ENCODE results near the gene MPG. TPM values are rescaled to one million over a fixed set of nuclear protein-coding genes. Genes with fewer than 3 reads are reported as not detected.

Gene MPG
- total RNA-seq, 2 donors from 2014 or later, result 24.3 to 27.4 TPM

GRCh38 chr16:75580-76501, 2.2 kb upstream of the MPG start:
- H3K36me3 Mint-ChIP-seq (ENCODE audit: low read depth), result peaks cover 3% of the 10 kb centered on the region
- H3K9me3 ChIP-seq (ENCODE audit: control insufficient read depth, low read length, poor library complexity, severe bottlenecking), result no peaks in the 10 kb centered on the region
- peak overlapping the region; percentile 33 for H3K4me3 Mint-ChIP-seq
- peaks cover 25% of the 10 kb centered on the region for H3K27me3 Mint-ChIP-seq
- no peak for ATAC-seq
- peaks cover 23% of the 10 kb centered on the region for H3K4me1 Mint-ChIP-seq
- peak overlapping the region; percentile 19 for H3K27ac Mint-ChIP-seq
- DNase-seq, result no peak

- Mint-ChIP-seq H3K4me3 (peak overlapping the region; percentile 89), H3K36me3 (ENCODE audit: low read depth) (peaks cover 3% of the 10 kb centered on the region), H3K27me3 (peaks cover 19% of the 10 kb centered on the region), H3K27ac (peak overlapping the region; percentile 19), H3K4me1 (peaks cover 25% of the 10 kb centered on the region)
- no peaks in the 10 kb centered on the region for H3K9me3 ChIP-seq (ENCODE audit: control insufficient read depth, low read length, poor library complexity, severe bottlenecking)
- ATAC-seq (no peak), DNase-seq (no peak)
Measured at GRCh38 chr16:76535-77272, 1.3 kb upstream of the MPG start.

- ATAC-seq, result peak; percentile 14
- Mint-ChIP-seq H3K4me1 (peaks cover 25% of the 10 kb centered on the region), H3K4me3 (peak overlapping the region; percentile 89), H3K36me3 (ENCODE audit: low read depth) (peaks cover 3% of the 10 kb centered on the region), H3K27me3 (peaks cover 19% of the 10 kb centered on the region), H3K27ac (no peak overlapping the region)
- DNase-seq, result no peak
- no peaks in the 10 kb centered on the region for H3K9me3 ChIP-seq (ENCODE audit: control insufficient read depth, low read length, poor library complexity, severe bottlenecking)
Measured at GRCh38 chr16:77273-77806, 685 bp upstream of the MPG start.

DNA sequence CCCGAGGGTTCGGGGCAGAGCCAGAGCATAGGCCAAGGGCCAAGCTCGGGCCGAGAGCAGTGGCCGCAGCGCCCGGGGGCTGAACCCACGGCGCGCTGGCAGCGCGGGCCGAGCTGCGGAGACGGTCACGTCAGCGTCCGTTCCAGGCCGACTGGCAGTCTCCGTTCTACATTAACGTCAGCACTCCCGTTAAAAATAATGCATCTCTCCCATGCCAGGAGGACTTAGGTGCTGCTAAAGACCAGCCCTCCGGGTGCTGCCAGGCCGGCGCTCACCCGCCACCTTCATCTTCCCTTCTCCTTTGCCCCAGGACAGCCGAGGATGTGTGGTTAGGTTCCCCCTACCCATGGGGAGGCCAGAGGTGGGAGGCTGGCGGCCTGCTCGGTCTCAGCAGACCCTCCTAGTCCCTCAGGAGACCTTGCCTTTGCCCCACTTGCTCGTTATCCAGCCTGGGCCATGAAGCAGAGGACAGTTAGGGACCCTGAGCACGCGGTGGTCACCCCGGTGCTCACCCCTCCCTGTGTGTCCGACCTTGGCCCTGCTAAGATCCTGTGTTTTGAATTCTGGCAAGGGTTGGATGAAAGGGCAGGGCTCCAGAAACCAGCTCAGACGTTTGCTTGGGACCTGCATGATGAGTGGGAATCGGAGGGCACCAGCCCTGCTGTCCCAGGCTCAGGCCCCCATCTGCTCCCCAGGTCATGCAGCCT, 572 bp downstream of the MPG start:
- peak overlapping the region; percentile 89 for H3K4me3 Mint-ChIP-seq

DNA sequence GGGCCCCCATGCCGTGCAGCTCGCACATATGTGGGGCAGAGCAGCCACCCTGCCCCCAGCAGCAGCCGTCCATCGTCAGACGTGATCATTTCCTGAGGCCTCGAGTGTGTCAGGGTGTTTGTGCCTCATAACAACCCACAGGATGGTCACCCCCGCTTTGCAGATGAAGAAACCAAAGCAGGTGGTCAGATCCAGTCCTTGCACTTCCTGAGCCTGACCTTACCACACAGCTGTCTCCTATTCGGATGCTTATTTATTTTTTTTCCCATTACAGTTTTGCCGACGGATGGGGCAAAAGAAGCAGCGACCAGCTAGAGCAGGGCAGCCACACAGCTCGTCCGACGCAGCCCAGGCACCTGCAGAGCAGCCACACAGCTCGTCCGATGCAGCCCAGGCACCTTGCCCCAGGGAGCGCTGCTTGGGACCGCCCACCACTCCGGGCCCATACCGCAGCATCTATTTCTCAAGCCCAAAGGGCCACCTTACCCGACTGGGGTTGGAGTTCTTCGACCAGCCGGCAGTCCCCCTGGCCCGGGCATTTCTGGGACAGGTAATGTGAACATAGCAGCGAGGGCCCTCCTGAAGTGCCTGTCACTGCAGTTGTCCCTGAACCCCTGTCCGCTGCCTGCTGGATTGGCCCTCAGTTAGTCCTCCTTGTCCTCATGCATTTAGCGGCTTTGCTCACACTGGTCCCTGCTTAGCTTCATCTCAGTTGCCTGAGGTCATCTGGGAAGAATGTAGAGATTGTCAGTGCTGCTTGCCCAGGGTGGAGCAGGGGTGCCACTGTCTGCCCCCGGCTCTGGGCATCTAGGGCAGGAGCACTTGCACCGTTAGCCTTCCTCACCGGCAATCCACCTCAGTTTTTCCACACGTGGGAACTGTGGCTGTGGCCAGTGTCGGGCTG, 1.4 kb downstream of the MPG start:
- no peaks in the 10 kb centered on the region for H3K9me3 ChIP-seq (ENCODE audit: control insufficient read depth, low read length, poor library complexity, severe bottlenecking)
- H3K4me3 Mint-ChIP-seq, result peak overlapping the region; percentile 89
- H3K27me3 Mint-ChIP-seq, result peaks cover 1% of the 10 kb centered on the region
- peaks cover 3% of the 10 kb centered on the region for H3K36me3 Mint-ChIP-seq (ENCODE audit: low read depth)
- H3K27ac Mint-ChIP-seq, result peak overlapping the region; percentile 78
- ATAC-seq (no peak), DNase-seq (no peak)
- H3K4me1 Mint-ChIP-seq, result peaks cover 33% of the 10 kb centered on the region

More for the DNA sequence above, 572 bp downstream of the MPG start:
- DNase-seq, result no peak
- H3K9me3 ChIP-seq (ENCODE audit: control insufficient read depth, low read length, poor library complexity, severe bottlenecking), result no peaks in the 10 kb centered on the region
- Mint-ChIP-seq H3K36me3 (ENCODE audit: low read depth) (peaks cover under 1% of the 10 kb centered on the region), H3K27me3 (peaks cover 9% of the 10 kb centered on the region), H3K4me1 (peaks cover 28% of the 10 kb centered on the region), H3K27ac (peak overlapping the region; percentile 45)
- peak; percentile 29 for ATAC-seq

GRCh38 chr16:83060-83603, 5.1 kb downstream of the MPG start:
- Mint-ChIP-seq H3K27me3 (no peaks in the 10 kb centered on the region), H3K4me1 (peaks cover 20% of the 10 kb centered on the region), H3K36me3 (ENCODE audit: low read depth) (peaks cover 6% of the 10 kb centered on the region), H3K4me3 (peak overlapping the region; percentile 71), H3K27ac (peak overlapping the region; percentile 75)
- ATAC-seq (no peak), DNase-seq (no peak)
- no peaks in the 10 kb centered on the region for H3K9me3 ChIP-seq (ENCODE audit: control insufficient read depth, low read length, poor library complexity, severe bottlenecking)

- peak overlapping the region; percentile 75 for H3K27ac Mint-ChIP-seq
- ATAC-seq (no peak), DNase-seq (no peak)
- H3K9me3 ChIP-seq (ENCODE audit: control insufficient read depth, low read length, poor library complexity, severe bottlenecking), result no peaks in the 10 kb centered on the region
- H3K4me3 Mint-ChIP-seq, result peak overlapping the region; percentile 71
- H3K4me1 Mint-ChIP-seq, result peaks cover 14% of the 10 kb centered on the region
- H3K27me3 Mint-ChIP-seq, result no peaks in the 10 kb centered on the region
- H3K36me3 Mint-ChIP-seq (ENCODE audit: low read depth), result peaks cover 6% of the 10 kb centered on the region
Measured at GRCh38 chr16:83781-84615, 6.0 kb downstream of the MPG start.

- ATAC-seq (peak; percentile 65), DNase-seq (no peak)
- H3K27ac Mint-ChIP-seq, result peak overlapping the region; percentile 75
- peaks cover 6% of the 10 kb centered on the region for H3K36me3 Mint-ChIP-seq (ENCODE audit: low read depth)
- no peak overlapping the region for H3K4me3 Mint-ChIP-seq
- no peaks in the 10 kb centered on the region for H3K9me3 ChIP-seq (ENCODE audit: control insufficient read depth, low read length, poor library complexity, severe bottlenecking)
- peaks cover 13% of the 10 kb centered on the region for H3K4me1 Mint-ChIP-seq
- no peaks in the 10 kb centered on the region for H3K27me3 Mint-ChIP-seq
Measured at GRCh38 chr16:84718-85406, 6.8 kb downstream of the MPG start.

GRCh38 chr16:85407-85782, 7.4 kb downstream of the MPG start:
- no peak overlapping the region for H3K4me3 Mint-ChIP-seq
- peak overlapping the region; percentile 75 for H3K27ac Mint-ChIP-seq
- no peaks in the 10 kb centered on the region for H3K9me3 ChIP-seq (ENCODE audit: control insufficient read depth, low read length, poor library complexity, severe bottlenecking)
- DNase-seq (no peak), ATAC-seq (no peak)
- no peaks in the 10 kb centered on the region for H3K27me3 Mint-ChIP-seq
- H3K36me3 Mint-ChIP-seq (ENCODE audit: low read depth), result peaks cover 6% of the 10 kb centered on the region
- peaks cover 13% of the 10 kb centered on the region for H3K4me1 Mint-ChIP-seq

GRCh38 chr16:85865-86264, 7.8 kb downstream of the MPG start:
- Mint-ChIP-seq H3K4me1 (peaks cover 13% of the 10 kb centered on the region), H3K4me3 (no peak overlapping the region), H3K27me3 (no peaks in the 10 kb centered on the region), H3K27ac (no peak overlapping the region), H3K36me3 (ENCODE audit: low read depth) (peaks cover 6% of the 10 kb centered on the region)
- no peak for ATAC-seq
- no peak for DNase-seq
- no peaks in the 10 kb centered on the region for H3K9me3 ChIP-seq (ENCODE audit: control insufficient read depth, low read length, poor library complexity, severe bottlenecking)

GRCh38 chr16:86483-86952, 8.5 kb downstream of the MPG start:
- H3K4me1 Mint-ChIP-seq, result peaks cover 11% of the 10 kb centered on the region
- H3K27ac Mint-ChIP-seq, result no peak overlapping the region
- ATAC-seq (no peak), DNase-seq (no peak)
- no peaks in the 10 kb centered on the region for H3K9me3 ChIP-seq (ENCODE audit: control insufficient read depth, low read length, poor library complexity, severe bottlenecking)
- peaks cover 6% of the 10 kb centered on the region for H3K36me3 Mint-ChIP-seq (ENCODE audit: low read depth)
- no peak overlapping the region for H3K4me3 Mint-ChIP-seq
- no peaks in the 10 kb centered on the region for H3K27me3 Mint-ChIP-seq

Measured in T-helper 17 cell (primary cell).